Amniotic stem cell (primary cell): ENCODE data around the gene SLC16A2.
A peak's percentile ranks its signal among the peaks of the same experiment; 100 is the strongest.

Experiments
- DNase-seq: peaks from one replicate; lab custom pipeline; 2025; lab: John Stamatoyannopoulos, UW

Gene SLC16A2

GRCh38 chrX:74421036-74421739 is at the start of gene SLC16A2:
TSS of gene SLC16A2 (plus strand) at chrX:74421493. CDS start at chrX:74421638, 145 bp downstream.
- peak; percentile 48 for DNase-seq

GRCh38 chrX:74372272-74372671 is 49.0 kb upstream of the SLC16A2 start:
- DNase-seq, result no peak

GRCh38 chrX:74377282-74377681 is 44.0 kb upstream of the SLC16A2 start:
- DNase-seq, result no peak

GRCh38 chrX:74382613-74383012 is 38.7 kb upstream of the SLC16A2 start:
- DNase-seq, result peak; percentile 45

GRCh38 chrX:74383611-74384010 is 37.7 kb upstream of the SLC16A2 start:
- peak; percentile 4 for DNase-seq

- no peak for DNase-seq
Observed at GRCh38 chrX:74389016-74389722, 32.1 kb upstream of the SLC16A2 start.

GRCh38 chrX:74395556-74395955 is 25.7 kb upstream of the SLC16A2 start:
- no peak for DNase-seq

GRCh38 chrX:74405973-74406489 is 15.3 kb upstream of the SLC16A2 start:
- DNase-seq, result no peak

- no peak for DNase-seq
Observed at GRCh38 chrX:74408304-74408703, 13.0 kb upstream of the SLC16A2 start.

GRCh38 chrX:74419864-74420195 is 1.5 kb upstream of the SLC16A2 start:
- no peak for DNase-seq

GRCh38 chrX:74420196-74421035 is 877 bp upstream of the SLC16A2 start:
- peak; percentile 51 for DNase-seq

- no peak for DNase-seq
Observed at GRCh38 chrX:74421740-74422352, 553 bp downstream of the SLC16A2 start.

- DNase-seq, result no peak
Observed at GRCh38 chrX:74422576-74423288, 1.4 kb downstream of the SLC16A2 start.

GRCh38 chrX:74423289-74423998 is 2.2 kb downstream of the SLC16A2 start:
- no peak for DNase-seq

- DNase-seq, result no peak
Observed at GRCh38 chrX:74426071-74426470, 4.8 kb downstream of the SLC16A2 start.

GRCh38 chrX:74426615-74427014 is 5.3 kb downstream of the SLC16A2 start:
- no peak for DNase-seq

GRCh38 chrX:74431797-74432196 is 10.5 kb downstream of the SLC16A2 start:
- DNase-seq, result no peak

GRCh38 chrX:74434336-74434735 is 13.0 kb downstream of the SLC16A2 start:
- no peak for DNase-seq

GRCh38 chrX:74437530-74437929 is 16.2 kb downstream of the SLC16A2 start:
- DNase-seq, result no peak

- DNase-seq, result no peak
Observed at GRCh38 chrX:74438764-74439163, 17.5 kb downstream of the SLC16A2 start.

- DNase-seq, result no peak
Observed at GRCh38 chrX:74445099-74445498, 23.8 kb downstream of the SLC16A2 start.
